ENCODE data around the gene SEMA3E. TPM values are rescaled to one million over a fixed set of nuclear protein-coding genes. Genes with fewer than 3 reads are reported as not detected.

The SEMA3E gene
- polyA plus RNA-seq, 1 donor from 2014 or later: 0.98 TPM

DNA sequence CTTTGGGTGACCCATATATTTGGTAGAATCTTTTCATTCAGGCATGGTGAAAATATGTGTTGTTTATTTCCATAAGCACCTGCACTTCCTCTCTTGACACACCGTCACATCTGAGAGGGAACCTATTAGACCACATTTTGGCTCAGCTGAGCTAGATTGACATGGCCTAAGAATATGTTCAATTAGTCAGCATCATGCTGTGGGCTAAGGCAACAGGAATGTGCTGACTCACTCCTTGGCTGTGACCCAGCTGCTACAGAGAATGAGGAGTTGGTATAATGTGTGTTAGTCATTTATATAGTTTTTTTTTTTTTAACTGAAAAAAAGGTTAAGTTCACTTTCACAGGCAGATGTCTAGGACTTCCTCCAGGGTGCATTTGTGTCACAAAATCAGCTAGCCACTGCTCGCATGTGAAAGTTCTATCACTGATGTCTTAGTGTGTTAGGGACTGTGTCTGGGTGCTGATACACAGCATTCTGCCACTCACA lies 180.6 kb downstream of the SEMA3E start:
- H3K9ac ChIP-seq (ENCODE audit: low read length): no peak overlapping the region

DNA sequence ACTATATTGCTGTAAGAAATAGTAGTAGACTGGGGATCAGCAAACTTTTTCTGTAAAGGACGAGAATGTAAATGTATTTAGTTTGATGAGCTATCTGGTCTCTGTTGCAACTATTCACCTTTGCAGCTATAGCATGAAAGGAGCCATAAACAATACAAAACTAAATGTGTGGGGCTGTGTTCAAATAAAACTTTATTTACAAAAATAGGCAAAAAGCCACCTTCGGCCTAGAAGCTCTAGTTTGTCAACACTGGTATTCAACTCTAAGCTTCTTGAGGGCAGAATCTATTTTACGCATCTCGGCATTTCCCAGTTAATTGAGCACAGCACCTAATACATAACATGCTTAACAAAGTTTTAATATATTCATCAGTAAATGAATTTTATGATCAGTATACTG lies 181.4 kb downstream of the SEMA3E start:
- Histone ChIP-seq H3K27ac (ENCODE audit: low read length) (no peak overlapping the region), H3K4me2 (ENCODE audit: low read length) (no peak overlapping the region), H3K36me3 (ENCODE audit: insufficient read depth, low read length) (no peaks in the 10 kb centered on the region), H3K4me3 (ENCODE audit: low read length) (no peak overlapping the region), H2AFZ (ENCODE audit: low read depth, low read length) (no peak overlapping the region), H3K9me3 (ENCODE audit: low read length) (no peaks in the 10 kb centered on the region), H4K20me1 (ENCODE audit: insufficient read depth) (no peaks in the 10 kb centered on the region), H3K27me3 (ENCODE audit: insufficient read depth, low read depth, low read length) (no peaks in the 10 kb centered on the region), H3K9ac (ENCODE audit: low read length) (no peak overlapping the region), H3K79me2 (replicated peaks; ENCODE audit: insufficient read depth, low read length) (no peaks in the 10 kb centered on the region), H3K9me2 (ENCODE audit: insufficient read depth, low read length) (no peaks in the 10 kb centered on the region), H3F3A (ENCODE audit: insufficient read depth, low read length, poor library complexity, severe bottlenecking) (no peaks in the 10 kb centered on the region)
- no peak for TF ChIP-seq EP300 (conservative IDR thresholded peaks at IDR 0.05; ENCODE audit: poor library complexity, severe bottlenecking)
- TF ChIP-seq, protein P1, sequence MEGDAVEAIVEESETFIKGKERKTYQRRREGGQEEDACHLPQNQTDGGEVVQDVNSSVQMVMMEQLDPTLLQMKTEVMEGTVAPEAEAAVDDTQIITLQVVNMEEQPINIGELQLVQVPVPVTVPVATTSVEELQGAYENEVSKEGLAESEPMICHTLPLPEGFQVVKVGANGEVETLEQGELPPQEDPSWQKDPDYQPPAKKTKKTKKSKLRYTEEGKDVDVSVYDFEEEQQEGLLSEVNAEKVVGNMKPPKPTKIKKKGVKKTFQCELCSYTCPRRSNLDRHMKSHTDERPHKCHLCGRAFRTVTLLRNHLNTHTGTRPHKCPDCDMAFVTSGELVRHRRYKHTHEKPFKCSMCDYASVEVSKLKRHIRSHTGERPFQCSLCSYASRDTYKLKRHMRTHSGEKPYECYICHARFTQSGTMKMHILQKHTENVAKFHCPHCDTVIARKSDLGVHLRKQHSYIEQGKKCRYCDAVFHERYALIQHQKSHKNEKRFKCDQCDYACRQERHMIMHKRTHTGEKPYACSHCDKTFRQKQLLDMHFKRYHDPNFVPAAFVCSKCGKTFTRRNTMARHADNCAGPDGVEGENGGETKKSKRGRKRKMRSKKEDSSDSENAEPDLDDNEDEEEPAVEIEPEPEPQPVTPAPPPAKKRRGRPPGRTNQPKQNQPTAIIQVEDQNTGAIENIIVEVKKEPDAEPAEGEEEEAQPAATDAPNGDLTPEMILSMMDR (IDR thresholded peaks at IDR 0.05; ENCODE audit: poor library complexity, severe bottlenecking): no peak
- TF ChIP-seq, protein P2, sequence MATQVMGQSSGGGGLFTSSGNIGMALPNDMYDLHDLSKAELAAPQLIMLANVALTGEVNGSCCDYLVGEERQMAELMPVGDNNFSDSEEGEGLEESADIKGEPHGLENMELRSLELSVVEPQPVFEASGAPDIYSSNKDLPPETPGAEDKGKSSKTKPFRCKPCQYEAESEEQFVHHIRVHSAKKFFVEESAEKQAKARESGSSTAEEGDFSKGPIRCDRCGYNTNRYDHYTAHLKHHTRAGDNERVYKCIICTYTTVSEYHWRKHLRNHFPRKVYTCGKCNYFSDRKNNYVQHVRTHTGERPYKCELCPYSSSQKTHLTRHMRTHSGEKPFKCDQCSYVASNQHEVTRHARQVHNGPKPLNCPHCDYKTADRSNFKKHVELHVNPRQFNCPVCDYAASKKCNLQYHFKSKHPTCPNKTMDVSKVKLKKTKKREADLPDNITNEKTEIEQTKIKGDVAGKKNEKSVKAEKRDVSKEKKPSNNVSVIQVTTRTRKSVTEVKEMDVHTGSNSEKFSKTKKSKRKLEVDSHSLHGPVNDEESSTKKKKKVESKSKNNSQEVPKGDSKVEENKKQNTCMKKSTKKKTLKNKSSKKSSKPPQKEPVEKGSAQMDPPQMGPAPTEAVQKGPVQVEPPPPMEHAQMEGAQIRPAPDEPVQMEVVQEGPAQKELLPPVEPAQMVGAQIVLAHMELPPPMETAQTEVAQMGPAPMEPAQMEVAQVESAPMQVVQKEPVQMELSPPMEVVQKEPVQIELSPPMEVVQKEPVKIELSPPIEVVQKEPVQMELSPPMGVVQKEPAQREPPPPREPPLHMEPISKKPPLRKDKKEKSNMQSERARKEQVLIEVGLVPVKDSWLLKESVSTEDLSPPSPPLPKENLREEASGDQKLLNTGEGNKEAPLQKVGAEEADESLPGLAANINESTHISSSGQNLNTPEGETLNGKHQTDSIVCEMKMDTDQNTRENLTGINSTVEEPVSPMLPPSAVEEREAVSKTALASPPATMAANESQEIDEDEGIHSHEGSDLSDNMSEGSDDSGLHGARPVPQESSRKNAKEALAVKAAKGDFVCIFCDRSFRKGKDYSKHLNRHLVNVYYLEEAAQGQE (IDR thresholded peaks at IDR 0.05; ENCODE audit: borderline replicate concordance): no peak
- TF ChIP-seq EZH2 (IDR thresholded peaks at IDR 0.05; ENCODE audit: borderline replicate concordance, insufficient read depth, low read length, poor library complexity, severe bottlenecking): no peak
- TF ChIP-seq MXI1 (conservative IDR thresholded peaks at IDR 0.05; ENCODE audit: poor library complexity, severe bottlenecking): no peak
- TF ChIP-seq SMC3 (conservative IDR thresholded peaks at IDR 0.05; ENCODE audit: poor library complexity): no peak
- TF ChIP-seq TAF1 (IDR thresholded peaks at IDR 0.05; ENCODE audit: low read depth): no peak
- TF ChIP-seq RAD21 (conservative IDR thresholded peaks at IDR 0.05): no peak
- TF ChIP-seq POLR2AphosphoS5 (IDR thresholded peaks at IDR 0.05): no peak

More for the DNA sequence above, 180.6 kb downstream of the SEMA3E start:
- H3K9me2 ChIP-seq (ENCODE audit: insufficient read depth, low read length): no peaks in the 10 kb centered on the region
- no peaks in the 10 kb centered on the region for H3K27me3 ChIP-seq (ENCODE audit: insufficient read depth, low read depth, low read length)
- no peaks in the 10 kb centered on the region for H4K20me1 ChIP-seq (ENCODE audit: insufficient read depth)
- no peaks in the 10 kb centered on the region for H3F3A ChIP-seq (ENCODE audit: insufficient read depth, low read length, poor library complexity, severe bottlenecking)
- H2AFZ ChIP-seq (ENCODE audit: low read depth, low read length): no peak overlapping the region
- H3K4me2 ChIP-seq (ENCODE audit: low read length): no peak overlapping the region
- H3K27ac ChIP-seq (ENCODE audit: low read length): no peak overlapping the region
- no peaks in the 10 kb centered on the region for H3K9me3 ChIP-seq (ENCODE audit: low read length)
- no peaks in the 10 kb centered on the region for H3K36me3 ChIP-seq (ENCODE audit: insufficient read depth, low read length)
- no peak overlapping the region for H3K4me3 ChIP-seq (ENCODE audit: low read length)
- no peaks in the 10 kb centered on the region for H3K79me2 ChIP-seq (replicated peaks; ENCODE audit: insufficient read depth, low read length)
- TF ChIP-seq, protein P1 (IDR thresholded peaks at IDR 0.05; ENCODE audit: poor library complexity, severe bottlenecking): no peak
- peak; percentile 18 for TF ChIP-seq POLR2AphosphoS5 (IDR thresholded peaks at IDR 0.05)

All from neural cell (in vitro differentiated cells).